ENCODE measurements around the gene PSMC3IP.
A peak's percentile ranks its signal among the peaks of the same experiment; 100 is the strongest.

DNA sequence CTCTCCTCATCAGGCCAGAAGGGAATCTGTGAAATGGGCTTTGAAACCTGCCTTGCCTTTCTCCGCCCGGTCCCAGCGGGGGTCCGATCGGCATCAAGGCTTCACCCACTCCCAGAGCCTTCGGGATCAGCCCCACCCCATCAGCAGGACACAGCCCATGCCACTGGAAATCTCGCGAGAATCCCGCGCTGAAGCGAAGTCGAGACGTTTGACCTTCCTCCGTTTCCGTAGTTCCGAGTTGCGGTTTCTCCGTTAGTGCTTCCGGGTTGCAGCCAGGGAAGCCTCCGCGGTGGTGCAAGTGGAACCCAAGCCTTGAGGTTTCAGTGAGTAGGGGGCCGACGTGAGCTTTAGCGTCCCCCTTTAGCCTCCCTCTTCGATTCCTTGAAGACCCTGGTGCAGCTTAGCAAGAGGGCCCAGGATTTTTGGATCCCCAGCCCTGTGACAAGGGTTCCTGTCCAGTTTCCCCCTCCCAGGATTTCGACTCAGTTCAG lies 15.6 kb downstream of the PSMC3IP start, which contains the start of gene COASY:
- TF ChIP-seq, protein P1, sequence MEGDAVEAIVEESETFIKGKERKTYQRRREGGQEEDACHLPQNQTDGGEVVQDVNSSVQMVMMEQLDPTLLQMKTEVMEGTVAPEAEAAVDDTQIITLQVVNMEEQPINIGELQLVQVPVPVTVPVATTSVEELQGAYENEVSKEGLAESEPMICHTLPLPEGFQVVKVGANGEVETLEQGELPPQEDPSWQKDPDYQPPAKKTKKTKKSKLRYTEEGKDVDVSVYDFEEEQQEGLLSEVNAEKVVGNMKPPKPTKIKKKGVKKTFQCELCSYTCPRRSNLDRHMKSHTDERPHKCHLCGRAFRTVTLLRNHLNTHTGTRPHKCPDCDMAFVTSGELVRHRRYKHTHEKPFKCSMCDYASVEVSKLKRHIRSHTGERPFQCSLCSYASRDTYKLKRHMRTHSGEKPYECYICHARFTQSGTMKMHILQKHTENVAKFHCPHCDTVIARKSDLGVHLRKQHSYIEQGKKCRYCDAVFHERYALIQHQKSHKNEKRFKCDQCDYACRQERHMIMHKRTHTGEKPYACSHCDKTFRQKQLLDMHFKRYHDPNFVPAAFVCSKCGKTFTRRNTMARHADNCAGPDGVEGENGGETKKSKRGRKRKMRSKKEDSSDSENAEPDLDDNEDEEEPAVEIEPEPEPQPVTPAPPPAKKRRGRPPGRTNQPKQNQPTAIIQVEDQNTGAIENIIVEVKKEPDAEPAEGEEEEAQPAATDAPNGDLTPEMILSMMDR (tag by site-specific recombination; IDR thresholded peaks at IDR 0.05) = no peak
- TF ChIP-seq, protein P2, sequence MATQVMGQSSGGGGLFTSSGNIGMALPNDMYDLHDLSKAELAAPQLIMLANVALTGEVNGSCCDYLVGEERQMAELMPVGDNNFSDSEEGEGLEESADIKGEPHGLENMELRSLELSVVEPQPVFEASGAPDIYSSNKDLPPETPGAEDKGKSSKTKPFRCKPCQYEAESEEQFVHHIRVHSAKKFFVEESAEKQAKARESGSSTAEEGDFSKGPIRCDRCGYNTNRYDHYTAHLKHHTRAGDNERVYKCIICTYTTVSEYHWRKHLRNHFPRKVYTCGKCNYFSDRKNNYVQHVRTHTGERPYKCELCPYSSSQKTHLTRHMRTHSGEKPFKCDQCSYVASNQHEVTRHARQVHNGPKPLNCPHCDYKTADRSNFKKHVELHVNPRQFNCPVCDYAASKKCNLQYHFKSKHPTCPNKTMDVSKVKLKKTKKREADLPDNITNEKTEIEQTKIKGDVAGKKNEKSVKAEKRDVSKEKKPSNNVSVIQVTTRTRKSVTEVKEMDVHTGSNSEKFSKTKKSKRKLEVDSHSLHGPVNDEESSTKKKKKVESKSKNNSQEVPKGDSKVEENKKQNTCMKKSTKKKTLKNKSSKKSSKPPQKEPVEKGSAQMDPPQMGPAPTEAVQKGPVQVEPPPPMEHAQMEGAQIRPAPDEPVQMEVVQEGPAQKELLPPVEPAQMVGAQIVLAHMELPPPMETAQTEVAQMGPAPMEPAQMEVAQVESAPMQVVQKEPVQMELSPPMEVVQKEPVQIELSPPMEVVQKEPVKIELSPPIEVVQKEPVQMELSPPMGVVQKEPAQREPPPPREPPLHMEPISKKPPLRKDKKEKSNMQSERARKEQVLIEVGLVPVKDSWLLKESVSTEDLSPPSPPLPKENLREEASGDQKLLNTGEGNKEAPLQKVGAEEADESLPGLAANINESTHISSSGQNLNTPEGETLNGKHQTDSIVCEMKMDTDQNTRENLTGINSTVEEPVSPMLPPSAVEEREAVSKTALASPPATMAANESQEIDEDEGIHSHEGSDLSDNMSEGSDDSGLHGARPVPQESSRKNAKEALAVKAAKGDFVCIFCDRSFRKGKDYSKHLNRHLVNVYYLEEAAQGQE (tag by site-specific recombination; IDR thresholded peaks at IDR 0.05) = no peak
- no peak for TF ChIP-seq ZNF146 (tag by site-specific recombination; IDR thresholded peaks at IDR 0.05)
- TF ChIP-seq ZNF302 (tag by site-specific recombination; IDR thresholded peaks at IDR 0.05; ENCODE audit: low read depth) = no peak
- TF ChIP-seq TRIM28 (IDR thresholded peaks at IDR 0.05; ENCODE audit: borderline replicate concordance, low read length) = 0 out of 2 replicates have a peak, but pooled peaks have one; percentile 74
- no peak for TF ChIP-seq ZNF571 (tag by site-specific recombination; IDR thresholded peaks at IDR 0.05)
- TF ChIP-seq, protein P3, sequence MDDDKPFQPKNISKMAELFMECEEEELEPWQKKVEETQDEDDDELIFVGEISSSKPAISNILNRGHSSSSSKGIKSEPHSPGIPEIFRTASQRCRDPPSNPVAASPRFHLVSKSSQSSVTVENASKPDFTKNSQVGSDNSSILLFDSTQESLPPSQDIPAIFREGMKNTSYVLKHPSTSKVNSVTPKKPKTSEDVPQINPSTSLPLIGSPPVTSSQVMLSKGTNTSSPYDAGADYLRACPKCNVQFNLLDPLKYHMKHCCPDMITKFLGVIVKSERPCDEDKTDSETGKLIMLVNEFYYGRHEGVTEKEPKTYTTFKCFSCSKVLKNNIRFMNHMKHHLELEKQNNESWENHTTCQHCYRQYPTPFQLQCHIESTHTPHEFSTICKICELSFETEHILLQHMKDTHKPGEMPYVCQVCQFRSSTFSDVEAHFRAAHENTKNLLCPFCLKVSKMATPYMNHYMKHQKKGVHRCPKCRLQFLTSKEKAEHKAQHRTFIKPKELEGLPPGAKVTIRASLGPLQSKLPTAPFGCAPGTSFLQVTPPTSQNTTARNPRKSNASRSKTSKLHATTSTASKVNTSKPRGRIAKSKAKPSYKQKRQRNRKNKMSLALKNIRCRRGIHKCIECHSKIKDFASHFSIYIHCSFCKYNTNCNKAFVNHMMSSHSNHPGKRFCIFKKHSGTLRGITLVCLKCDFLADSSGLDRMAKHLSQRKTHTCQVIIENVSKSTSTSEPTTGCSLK (tag by site-specific recombination; IDR thresholded peaks at IDR 0.05) = no peak
- TF ChIP-seq SALL2 (tag by site-specific recombination; IDR thresholded peaks at IDR 0.05; ENCODE audit: borderline replicate concordance) = no peak
- TF ChIP-seq REPIN1 (tag by site-specific recombination; IDR thresholded peaks at IDR 0.05; ENCODE audit: low read depth) = no peak
- no peak for TF ChIP-seq ZBTB7A (tag by site-specific recombination; IDR thresholded peaks at IDR 0.05; ENCODE audit: low read depth)
- TF ChIP-seq, protein P4, sequence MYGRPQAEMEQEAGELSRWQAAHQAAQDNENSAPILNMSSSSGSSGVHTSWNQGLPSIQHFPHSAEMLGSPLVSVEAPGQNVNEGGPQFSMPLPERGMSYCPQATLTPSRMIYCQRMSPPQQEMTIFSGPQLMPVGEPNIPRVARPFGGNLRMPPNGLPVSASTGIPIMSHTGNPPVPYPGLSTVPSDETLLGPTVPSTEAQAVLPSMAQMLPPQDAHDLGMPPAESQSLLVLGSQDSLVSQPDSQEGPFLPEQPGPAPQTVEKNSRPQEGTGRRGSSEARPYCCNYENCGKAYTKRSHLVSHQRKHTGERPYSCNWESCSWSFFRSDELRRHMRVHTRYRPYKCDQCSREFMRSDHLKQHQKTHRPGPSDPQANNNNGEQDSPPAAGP (tag by site-specific recombination; IDR thresholded peaks at IDR 0.05) = peak; percentile 65
- TF ChIP-seq ZNF521 (tag by site-specific recombination; IDR thresholded peaks at IDR 0.05) = no peak
